Fibroblast of villous mesenchyme (primary cell): ENCODE data around the gene BTBD16. TPM values are rescaled to one million over a fixed set of nuclear protein-coding genes. Genes with fewer than 3 reads are reported as not detected.

ENCODE experiments used
- DNase-seq: peaks from one replicate; pipeline ENCODE4 v3.0.0-alpha.2; 2010; ENCODE audit warnings: low read depth
- H3K4me3 ChIP-seq: 2 replicates; pipeline ENCODE4 v1.5.1; 2011; ENCODE audit warnings: low read depth, mild to moderate bottlenecking, low read length
- total RNA-seq: library from RNA; depleted of rRNA; stranded (reverse); fragments of >200 nt; gene quantifications from 2 replicates; pipeline ENCODE4 v1.2.3, GENCODE V29; 2012
- TF ChIP-seq, protein P1 (sequence below): IDR thresholded peaks from 2 replicates; pipeline ENCODE4 v1.5.1; 2012; ENCODE audit warnings: low read depth, mild to moderate bottlenecking, low read length; ENCODE audit not compliant: insufficient read depth

The BTBD16 gene
- not detected in 2 replicates for total RNA-seq

DNA sequence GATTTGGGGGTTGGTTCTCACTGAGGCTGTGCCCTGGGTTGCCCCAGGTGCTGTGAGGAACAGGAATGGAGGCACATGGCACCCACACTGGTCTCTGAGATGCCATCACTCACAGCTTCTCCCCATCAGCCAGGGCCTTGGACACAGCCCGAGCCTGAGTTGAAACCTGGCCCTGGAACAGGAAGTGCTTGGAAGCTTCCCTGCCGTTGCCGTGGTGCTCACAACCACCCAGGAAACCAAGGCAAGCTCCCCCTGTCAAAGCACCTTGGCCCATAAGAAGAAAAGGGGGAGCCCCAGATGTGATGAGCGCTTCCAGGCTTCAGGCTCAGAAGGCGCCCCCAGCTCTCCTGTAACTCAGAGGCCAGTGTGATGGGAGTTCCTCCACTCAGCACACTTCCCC, at the start of gene BTBD16:
BTBD16 (plus strand) TSS at position 221 of the 400 bp plus-strand sequence. CDS start 3,786 bp downstream, outside the sequence.
- H3K4me3 ChIP-seq, result no peak within 1 kb of the TSS
- no peak for DNase-seq
- TF ChIP-seq, protein P1, sequence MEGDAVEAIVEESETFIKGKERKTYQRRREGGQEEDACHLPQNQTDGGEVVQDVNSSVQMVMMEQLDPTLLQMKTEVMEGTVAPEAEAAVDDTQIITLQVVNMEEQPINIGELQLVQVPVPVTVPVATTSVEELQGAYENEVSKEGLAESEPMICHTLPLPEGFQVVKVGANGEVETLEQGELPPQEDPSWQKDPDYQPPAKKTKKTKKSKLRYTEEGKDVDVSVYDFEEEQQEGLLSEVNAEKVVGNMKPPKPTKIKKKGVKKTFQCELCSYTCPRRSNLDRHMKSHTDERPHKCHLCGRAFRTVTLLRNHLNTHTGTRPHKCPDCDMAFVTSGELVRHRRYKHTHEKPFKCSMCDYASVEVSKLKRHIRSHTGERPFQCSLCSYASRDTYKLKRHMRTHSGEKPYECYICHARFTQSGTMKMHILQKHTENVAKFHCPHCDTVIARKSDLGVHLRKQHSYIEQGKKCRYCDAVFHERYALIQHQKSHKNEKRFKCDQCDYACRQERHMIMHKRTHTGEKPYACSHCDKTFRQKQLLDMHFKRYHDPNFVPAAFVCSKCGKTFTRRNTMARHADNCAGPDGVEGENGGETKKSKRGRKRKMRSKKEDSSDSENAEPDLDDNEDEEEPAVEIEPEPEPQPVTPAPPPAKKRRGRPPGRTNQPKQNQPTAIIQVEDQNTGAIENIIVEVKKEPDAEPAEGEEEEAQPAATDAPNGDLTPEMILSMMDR, result no peak

DNA sequence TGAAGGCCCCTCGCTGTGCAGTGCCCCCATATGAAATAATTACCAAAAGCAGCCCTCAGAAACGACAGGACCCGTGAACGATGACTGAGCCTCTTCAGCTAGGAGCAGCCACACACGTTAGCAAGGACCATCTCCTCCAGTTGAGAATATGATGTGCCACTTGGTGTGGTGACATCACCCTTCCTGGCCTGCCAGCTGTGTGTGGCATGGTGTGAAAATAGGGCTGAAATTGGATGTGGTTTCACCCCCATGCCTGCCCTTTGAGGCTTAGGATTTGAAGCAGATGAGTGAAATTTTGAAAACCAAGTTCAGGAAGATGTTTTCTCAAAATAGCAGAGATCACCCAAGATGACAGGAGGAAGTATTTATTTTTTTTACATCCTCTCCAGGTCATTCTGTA, 49.1 kb upstream of the BTBD16 start:
- no peak overlapping the region for H3K4me3 ChIP-seq
- DNase-seq, result no peak

DNA sequence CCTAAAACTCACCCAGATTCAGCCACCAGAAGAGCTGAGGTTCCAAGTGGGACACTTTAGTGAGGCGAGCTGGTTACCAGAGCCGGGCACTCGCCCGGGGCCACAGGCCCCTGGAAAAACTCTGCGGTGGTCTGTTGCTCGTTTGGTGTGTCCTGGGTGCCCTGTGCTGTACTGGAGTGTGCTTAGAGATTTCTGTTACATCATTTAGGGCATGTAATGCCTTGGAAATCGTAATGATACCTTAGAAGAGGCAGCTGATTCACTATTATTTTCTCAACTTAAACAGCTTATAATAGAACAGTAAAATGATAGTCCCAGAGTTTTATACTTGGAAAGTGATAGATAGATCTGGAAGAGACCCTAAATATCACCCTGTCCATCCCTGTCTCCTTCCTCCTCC, 48.5 kb upstream of the BTBD16 start:
- TF ChIP-seq, protein P1, result no peak
- no peak overlapping the region for H3K4me3 ChIP-seq
- no peak for DNase-seq

More for the DNA sequence above, 49.1 kb upstream of the BTBD16 start:
- TF ChIP-seq, protein P1, result no peak

DNA sequence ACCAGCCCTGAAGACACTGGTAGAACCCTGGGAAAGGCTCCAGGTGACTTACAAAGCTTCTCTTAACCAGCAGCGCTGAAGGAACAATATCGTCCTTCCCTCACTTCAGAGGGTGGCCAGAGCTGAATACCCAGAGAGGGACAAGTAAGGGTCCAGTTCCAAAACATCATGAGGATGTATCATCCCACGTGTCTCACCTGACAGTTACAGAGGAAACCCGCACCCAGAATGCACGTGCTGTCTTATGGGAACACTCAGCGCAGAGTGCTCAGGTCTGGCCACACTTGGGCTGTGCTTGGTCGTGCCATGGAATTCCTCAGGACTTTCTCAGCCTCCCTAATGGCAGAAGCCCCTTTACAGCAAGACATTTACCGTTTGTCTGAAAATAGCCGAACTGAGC, 46.9 kb upstream of the BTBD16 start:
- DNase-seq, result no peak
- H3K4me3 ChIP-seq, result no peak overlapping the region
- TF ChIP-seq, protein P1, result no peak

DNA sequence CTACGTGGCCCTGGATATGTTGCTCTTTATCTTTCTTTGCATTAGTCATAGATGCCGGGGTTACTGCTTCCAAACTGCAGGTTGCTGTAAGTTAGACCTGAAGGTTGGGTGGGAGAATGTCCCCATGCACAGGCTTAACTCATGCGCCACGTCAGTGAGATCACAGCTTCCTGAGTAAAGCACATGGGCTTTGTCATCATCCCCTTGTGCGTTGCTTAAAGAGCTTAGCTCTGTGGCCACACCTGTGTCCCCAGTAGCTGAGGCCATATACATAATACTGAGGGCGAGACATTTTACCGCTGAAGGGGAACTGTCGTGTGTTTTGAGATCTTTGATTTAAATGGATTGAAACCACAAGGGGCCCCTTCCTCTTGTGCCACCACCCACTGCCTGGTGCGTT, 45.8 kb upstream of the BTBD16 start:
- no peak for DNase-seq
- H3K4me3 ChIP-seq, result no peak overlapping the region
- TF ChIP-seq, protein P1, result no peak

GRCh38 chr10:122227754-122228153, 43.3 kb upstream of the BTBD16 start:
- no peak for DNase-seq
- H3K4me3 ChIP-seq, result no peak overlapping the region
- TF ChIP-seq, protein P1, result no peak

GRCh38 chr10:122229666-122230065, 41.4 kb upstream of the BTBD16 start:
- no peak for DNase-seq
- TF ChIP-seq, protein P1, result no peak
- H3K4me3 ChIP-seq, result no peak overlapping the region
